ENCODE data around the gene PTPRK. TPM values are rescaled to one million over a fixed set of nuclear protein-coding genes. Genes with fewer than 3 reads are reported as not detected.

PTPRK gene
- total and polyA plus RNA-seq, 2 donors (not counting 1 experiment from before 2014, with no cell fraction given) = 16.2 to 18.7 TPM

GRCh38 chr6:128311944-128312570, 208.3 kb downstream of the PTPRK start:
- Histone ChIP-seq H2AFZ (ENCODE audit: insufficient read depth, low read depth, low read length, poor library complexity, severe bottlenecking) (no peak overlapping the region), H3K4me2 (replicated peaks; ENCODE audit: low read depth, low read length, poor library complexity, severe bottlenecking) (no peak overlapping the region), H3K9me3 (ENCODE audit: control extremely low read depth in 1 of 3, control insufficient read depth in 2 of 3, insufficient read depth in 1 of 3, low read length in 2 of 3) (no peaks in the 10 kb centered on the region), H3K27me3 (replicated peaks in 1 of 4; ENCODE audit: control extremely low read depth in 1 of 4, control insufficient read depth in 3 of 4, insufficient read depth in 4 of 4, low read length in 3 of 4) (no peaks in the 10 kb centered on the region), H3K4me3 (ENCODE audit: control extremely low read depth in 1 of 5, extremely low read depth in 1 of 5, insufficient read depth in 1 of 5, low read depth in 2 of 5, low read length in 4 of 5) (no peak overlapping the region), H3K4me1 (ENCODE audit: control insufficient read depth in 2 of 2, insufficient read depth in 2 of 2, low read length in 2 of 2) (peaks cover 0 to 4% of the 10 kb centered on the region in 2 donors), H3K36me3 (replicated peaks in 1 of 2; ENCODE audit: control extremely low read depth in 1 of 2, control insufficient read depth in 1 of 2, extremely low read depth in 1 of 2, insufficient read depth in 2 of 2, low read length in 1 of 2) (no peaks in the 10 kb centered on the region), H3K27ac (ENCODE audit: low read length in 2 of 2) (no peak overlapping the region), H3K79me2 (ENCODE audit: control insufficient read depth, insufficient read depth, low read length) (no peaks in the 10 kb centered on the region), H3K9ac (ENCODE audit: low read length) (no peak overlapping the region), H4K20me1 (ENCODE audit: control insufficient read depth, insufficient read depth, low read length, poor library complexity, severe bottlenecking) (no peaks in the 10 kb centered on the region)
- Mint-ChIP-seq H3K27ac (no peak overlapping the region), H3K9me3 (ENCODE audit: insufficient read depth) (no peaks in the 10 kb centered on the region), H3K27me3 (no peaks in the 10 kb centered on the region), H3K4me3 (no peak overlapping the region), H3K4me1 (peaks cover 8% of the 10 kb centered on the region)
- WGBS (ENCODE audit: insufficient coverage) = no CpG with 5 or more reads among the region's 3 CpGs
- POLR2A ChIA-PET = no interaction called here
- ATAC-seq (ENCODE audit: low read depth) (no peak), DNase-seq (no peak)
- intact Hi-C loops (cut with micrococcal nuclease) = no loop called here
- TF ChIP-seq CTCF (IDR thresholded peaks at IDR 0.05) = no peak
- no peak for TF ChIP-seq EZH2 (IDR thresholded peaks at IDR 0.05; ENCODE audit: borderline replicate concordance, insufficient read depth, low read depth, low read length, poor library complexity, severe bottlenecking)
- CTCF ChIA-PET = no interaction called here

GRCh38 chr6:128310451-128310850, 209.9 kb downstream of the PTPRK start:
- Histone ChIP-seq H3K27me3 (replicated peaks in 1 of 4; ENCODE audit: control extremely low read depth in 1 of 4, control insufficient read depth in 3 of 4, insufficient read depth in 4 of 4, low read length in 3 of 4) (no peaks in the 10 kb centered on the region), H3K4me3 (ENCODE audit: control extremely low read depth in 1 of 5, extremely low read depth in 1 of 5, insufficient read depth in 1 of 5, low read depth in 2 of 5, low read length in 4 of 5) (no peak overlapping the region), H3K79me2 (ENCODE audit: control insufficient read depth, insufficient read depth, low read length) (no peaks in the 10 kb centered on the region), H3K27ac (ENCODE audit: low read length in 2 of 2) (no peak overlapping the region), H3K9ac (ENCODE audit: low read length) (no peak overlapping the region), H3K4me1 (ENCODE audit: control insufficient read depth in 2 of 2, insufficient read depth in 2 of 2, low read length in 2 of 2) (peaks cover 0 to 4% of the 10 kb centered on the region in 2 donors), H3K9me3 (ENCODE audit: control extremely low read depth in 1 of 3, control insufficient read depth in 2 of 3, insufficient read depth in 1 of 3, low read length in 2 of 3) (no peaks in the 10 kb centered on the region), H2AFZ (ENCODE audit: insufficient read depth, low read depth, low read length, poor library complexity, severe bottlenecking) (no peak overlapping the region), H3K4me2 (replicated peaks; ENCODE audit: low read depth, low read length, poor library complexity, severe bottlenecking) (no peak overlapping the region), H4K20me1 (ENCODE audit: control insufficient read depth, insufficient read depth, low read length, poor library complexity, severe bottlenecking) (no peaks in the 10 kb centered on the region), H3K36me3 (replicated peaks in 1 of 2; ENCODE audit: control extremely low read depth in 1 of 2, control insufficient read depth in 1 of 2, extremely low read depth in 1 of 2, insufficient read depth in 2 of 2, low read length in 1 of 2) (no peaks in the 10 kb centered on the region)
- Mint-ChIP-seq H3K9me3 (ENCODE audit: insufficient read depth) (no peaks in the 10 kb centered on the region), H3K4me3 (no peak overlapping the region), H3K27ac (no peak overlapping the region), H3K4me1 (peaks cover 8% of the 10 kb centered on the region), H3K27me3 (no peaks in the 10 kb centered on the region)
- CTCF ChIA-PET = no interaction called here
- DNase-seq = no peak
- ATAC-seq (ENCODE audit: low read depth) = no peak
- POLR2A ChIA-PET = no interaction called here
- 43% methylated on average over 2 of the region's 2 CpGs for WGBS (ENCODE audit: insufficient coverage)
- TF ChIP-seq CTCF (IDR thresholded peaks at IDR 0.05) = no peak
- no peak for TF ChIP-seq EZH2 (IDR thresholded peaks at IDR 0.05; ENCODE audit: borderline replicate concordance, insufficient read depth, low read depth, low read length, poor library complexity, severe bottlenecking)
- intact Hi-C loops (cut with micrococcal nuclease) = no loop called here
